Lung (tissue), 12 donors: ENCODE data around the gene TNFSF8. TPM values are rescaled to one million over a fixed set of nuclear protein-coding genes. Genes with fewer than 3 reads are reported as not detected.

ENCODE experiments used
- ATAC-seq: fragments of 200-7000 bp; cut with Tn5 transposase; one replicate; pipeline ENCODE4 v1.9.1; 2020; ENCODE audit warnings: moderate number of reproducible peaks; ENCODE audit not compliant: insufficient read depth, low FRiP score
- DNase-seq, 3 donors: peaks; one replicate each; pipeline ENCODE4 v3.0.0-alpha.2; 2013 to 2017
- H3K27ac ChIP-seq, 2 donors: one replicate each; pipeline ENCODE4 v1.5.1; 2013; ENCODE audit warnings: mild to moderate bottlenecking in 2 of 2, moderate library complexity in 2 of 2, control low read depth in 1 of 2, inconsistent platforms in 1 of 2, low read depth in 1 of 2, low read length in 1 of 2
- H3K27me3 ChIP-seq, 3 donors: one replicate each; pipeline ENCODE4 v1.5.1; 2013; ENCODE audit warnings: low read length in 2 of 3; ENCODE audit not compliant: control insufficient read depth in 3 of 3, insufficient read depth in 3 of 3
- H3K36me3 ChIP-seq, 4 donors: one replicate each; pipeline ENCODE4 v1.5.1; 2013; ENCODE audit warnings: low read length in 4 of 4, mild to moderate bottlenecking in 1 of 4, moderate library complexity in 1 of 4; ENCODE audit not compliant: control insufficient read depth in 4 of 4, insufficient read depth in 4 of 4
- H3K4me1 ChIP-seq, 5 donors: one replicate each; pipeline ENCODE4 v1.5.1; 2013; ENCODE audit warnings: low read length in 5 of 5, mild to moderate bottlenecking in 2 of 5, moderate library complexity in 1 of 5; ENCODE audit not compliant: control insufficient read depth in 5 of 5, insufficient read depth in 5 of 5
- H3K4me3 ChIP-seq: one replicate; pipeline ENCODE4 v1.5.1; 2013; ENCODE audit warnings: mild to moderate bottlenecking, control low read depth, moderate library complexity
- H3K9ac ChIP-seq, 2 donors: one replicate each; pipeline ENCODE4 v1.5.1; 2013; ENCODE audit warnings: low read length in 2 of 2, control low read depth in 1 of 2; ENCODE audit not compliant: insufficient read depth in 1 of 2
- H3K9me3 ChIP-seq, 4 donors: one replicate each; pipeline ENCODE4 v1.5.1; 2013; ENCODE audit warnings: low read length in 3 of 4, mild to moderate bottlenecking in 1 of 4, moderate library complexity in 1 of 4; ENCODE audit not compliant: control insufficient read depth in 4 of 4, insufficient read depth in 3 of 4
- CTCF ChIP-seq: IDR thresholded peaks from 2 replicates; pipeline ENCODE4 v1.5.1; 2012; ENCODE audit warnings: mild to moderate bottlenecking; ENCODE audit errors: control extremely low read depth, extremely low read depth
- WGBS, 2 donors: extraction: QIAGEN DNeasy Blood & Tissue Kit; methylation state at CpG; one replicate each; pipeline ENCODE4 v1.1.7; 2013; 5-methylcytosine and 5-hydroxymethylcytosine counted together
- polyA plus RNA-seq, 2 donors: library from polyadenylated mRNA; stranded (reverse); fragments of 200-250 nt; gene quantifications; one replicate each; pipeline ENCODE4 v1.2.1, GENCODE V29; 2013
- total RNA-seq, 2 donors: library from RNA; depleted of rRNA in 1 of 2; stranded (reverse); fragments of >200 nt in 1 of 2; gene quantifications; one replicate each; pipeline ENCODE4 v1.2.1, GENCODE V29; 2014 to 2021
- donor health status: control.
- donor health status: control.
- donor health status: Bipolar disorder and iron deficiency.
- donor health status: healthy.
- donor health status: DM: yes; HTN: yes; CAD: no.

Gene TNFSF8
- total and polyA plus RNA-seq, 4 donors: 0.61 to 8.7 (median 4.8) TPM

GRCh38 chr9:114899995-114900394 lies 30.4 kb downstream of the TNFSF8 start:
- Histone ChIP-seq H3K27me3 (no peaks in the 10 kb centered on the region), H3K9me3 (peaks cover 0 to 2% (median 0%) of the 10 kb centered on the region in 4 donors), H3K9ac (no peak overlapping the region), H3K36me3 (no peaks in the 10 kb centered on the region), H3K4me1 (peaks cover 0 to 12% (median 8%) of the 10 kb centered on the region in 5 donors), H3K4me3 (no peak overlapping the region), H3K27ac (no peak overlapping the region)
- TF ChIP-seq CTCF: no peak
- DNase-seq (no peak), ATAC-seq (no peak)

DNA sequence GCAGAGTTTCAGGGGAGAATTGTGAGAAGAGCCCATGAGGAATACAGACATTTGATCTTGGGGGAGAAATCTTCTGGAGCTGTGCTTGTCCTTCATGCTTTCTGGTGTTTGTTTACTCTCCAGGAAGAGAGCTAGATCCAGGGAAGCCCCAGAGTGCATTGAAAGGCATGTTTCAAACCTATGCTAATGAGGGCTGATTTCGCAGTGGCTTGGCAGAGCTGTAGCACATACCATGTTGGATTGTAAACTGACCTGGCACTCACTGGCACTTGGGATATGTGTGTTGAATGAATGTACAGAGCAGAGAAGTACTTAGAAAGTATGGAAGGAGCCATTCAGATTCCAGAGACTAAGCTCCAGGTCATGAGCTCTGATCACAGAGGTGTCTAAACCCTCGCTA lies 30.9 kb downstream of the TNFSF8 start:
- no peaks in the 10 kb centered on the region for H3K36me3 ChIP-seq
- peaks cover 0 to 16% (median 13%) of the 10 kb centered on the region in 5 donors for H3K4me1 ChIP-seq
- no peaks in the 10 kb centered on the region for H3K27me3 ChIP-seq
- no peak overlapping the region for H3K27ac ChIP-seq
- no peak for ATAC-seq
- no peak for DNase-seq
- no peak for TF ChIP-seq CTCF
- WGBS, 2 donors: 70 to 91% methylated on average over 2 of the region's 2 CpGs
- H3K9ac ChIP-seq: no peak overlapping the region
- peaks cover 0 to 2% (median 0%) of the 10 kb centered on the region in 4 donors for H3K9me3 ChIP-seq
- H3K4me3 ChIP-seq: no peak overlapping the region

DNA sequence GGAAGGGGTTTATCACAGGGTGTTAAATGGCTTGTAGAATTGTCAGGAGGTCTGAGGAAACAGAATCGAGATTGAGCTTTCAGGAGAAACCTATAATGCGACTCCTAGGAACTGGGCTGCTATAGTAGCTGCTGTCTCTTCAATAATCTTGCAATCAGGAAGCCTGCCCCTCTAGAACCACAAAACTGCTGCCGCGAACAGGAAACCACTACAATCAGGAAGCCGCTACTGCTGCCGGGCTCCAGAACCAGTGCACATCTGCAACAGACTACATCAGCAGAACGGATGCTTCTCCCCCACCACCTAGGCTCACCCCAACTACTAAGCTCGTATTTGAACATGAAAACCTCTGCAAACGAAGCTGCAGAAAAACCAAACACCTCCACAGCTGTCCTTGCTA lies 31.6 kb downstream of the TNFSF8 start:
- ATAC-seq (peak; percentile 37), DNase-seq (peak in 1 of 3 donors; percentile 23)
- no peak overlapping the region for H3K27ac ChIP-seq
- peaks cover 0 to 2% (median 0%) of the 10 kb centered on the region in 4 donors for H3K9me3 ChIP-seq
- no peaks in the 10 kb centered on the region for H3K27me3 ChIP-seq
- H3K36me3 ChIP-seq: no peaks in the 10 kb centered on the region
- 18 to 37% methylated on average over 9 of the region's 9 CpGs for WGBS, 2 donors
- TF ChIP-seq CTCF: no peak
- H3K9ac ChIP-seq: no peak overlapping the region
- peaks cover 0 to 19% (median 16%) of the 10 kb centered on the region in 5 donors for H3K4me1 ChIP-seq
- no peak overlapping the region for H3K4me3 ChIP-seq

DNA sequence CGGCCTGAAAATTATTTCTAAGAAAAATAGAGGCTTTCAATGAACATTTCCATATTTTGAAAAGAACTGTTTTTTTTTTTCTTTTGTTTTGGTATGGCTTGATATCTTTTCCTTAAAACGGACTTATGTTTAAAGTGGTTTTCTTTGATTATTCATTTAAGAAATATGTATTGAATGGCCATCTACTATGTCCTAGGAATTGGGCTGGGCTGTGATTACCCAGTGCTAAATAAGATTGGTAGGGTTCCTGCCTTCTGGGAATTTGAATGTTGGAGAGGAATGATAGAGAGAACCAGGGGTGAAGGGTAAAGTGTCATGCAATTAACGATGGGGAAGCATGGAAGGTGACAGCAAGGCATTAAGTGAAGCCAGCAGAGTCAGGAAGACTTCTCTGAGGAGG lies 33.2 kb downstream of the TNFSF8 start:
- WGBS, 2 donors: 77 to 85% methylated on average over 3 of the region's 3 CpGs
- H3K27ac ChIP-seq: no peak overlapping the region
- ATAC-seq: no peak
- H3K4me3 ChIP-seq: no peak overlapping the region
- no peak for DNase-seq
- no peak for TF ChIP-seq CTCF
- H3K9me3 ChIP-seq: peaks cover 0 to 2% (median 0%) of the 10 kb centered on the region in 4 donors
- H3K27me3 ChIP-seq: no peaks in the 10 kb centered on the region
- H3K4me1 ChIP-seq: peaks cover 0 to 19% (median 12%) of the 10 kb centered on the region in 5 donors
- H3K36me3 ChIP-seq: no peaks in the 10 kb centered on the region
- H3K9ac ChIP-seq: no peak overlapping the region
